GM19438 (cell line): ENCODE measurements around the gene DGKA.
A peak's percentile ranks its signal among the peaks of the same experiment; 100 is the strongest.

Experiments
- ATAC-seq: cut with Tn5 transposase; IDR thresholded peaks from one replicate; pipeline ENCODE4 v1.9.1; 2021; ENCODE audit warnings: low read depth; ENCODE audit not compliant: unreplicated experiment

DGKA gene

DNA sequence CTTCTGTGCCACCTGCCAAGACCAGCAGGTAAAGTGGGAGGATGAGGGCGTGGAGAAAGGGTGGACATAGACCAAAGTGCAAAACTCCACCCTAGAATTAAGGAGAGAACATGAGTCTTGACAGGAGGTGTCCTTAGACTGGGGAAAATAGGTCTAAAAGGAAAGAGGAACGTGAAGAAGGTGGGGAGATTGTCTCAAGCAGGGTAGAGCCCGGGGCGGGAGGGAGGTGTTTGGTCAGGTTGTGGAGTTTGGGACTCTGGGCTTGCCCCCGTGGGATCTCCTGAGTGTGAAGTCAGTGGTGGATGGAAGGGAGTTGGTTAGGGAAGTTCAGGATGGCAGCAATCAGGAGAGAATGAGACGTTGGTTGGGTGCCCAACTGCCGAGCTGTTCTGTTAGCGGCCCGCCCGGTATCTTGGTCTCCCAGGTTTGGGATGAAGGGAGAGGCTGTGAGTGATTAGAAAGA, 386 bp downstream of the DGKA start:
- ATAC-seq = no peak

DNA sequence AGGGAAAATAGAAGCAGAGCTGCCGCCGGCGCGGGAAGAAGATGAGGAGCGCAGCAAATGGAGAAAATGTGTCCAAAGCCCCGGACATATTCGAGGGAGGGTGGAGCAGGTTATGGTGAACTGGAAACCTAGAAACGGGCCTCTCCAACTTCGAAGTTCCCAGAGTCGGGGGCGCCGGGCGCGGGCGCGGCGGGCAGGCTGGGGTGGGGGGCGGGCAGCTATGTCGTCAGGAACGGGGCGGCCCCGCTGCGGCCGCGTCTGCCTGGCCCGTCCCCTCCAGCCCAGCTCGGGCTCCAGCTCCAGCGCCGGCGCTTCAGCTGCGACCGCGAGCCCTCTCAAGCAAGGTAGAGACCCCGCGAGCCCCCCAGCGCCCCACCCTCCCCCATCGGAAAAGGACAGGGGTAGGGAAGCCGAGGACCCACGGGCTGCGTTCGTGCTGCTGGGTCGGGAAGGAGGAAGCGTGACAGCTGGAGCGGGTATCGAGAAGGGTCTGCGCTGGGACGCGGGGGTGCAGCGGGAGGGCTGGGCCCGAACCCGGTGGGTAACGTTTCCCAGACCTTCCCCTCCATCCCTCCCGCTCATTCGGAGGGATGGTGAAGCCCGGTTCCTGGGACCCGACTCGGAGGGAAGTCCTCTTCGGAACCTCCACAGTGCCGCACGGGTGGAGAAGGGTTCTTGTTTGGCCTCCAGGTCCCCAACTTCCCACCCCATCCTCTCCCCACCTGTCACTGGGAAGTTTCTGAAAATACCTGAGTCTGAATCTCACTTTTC, 1.0 kb downstream of the DGKA start:
- no peak for ATAC-seq

DNA sequence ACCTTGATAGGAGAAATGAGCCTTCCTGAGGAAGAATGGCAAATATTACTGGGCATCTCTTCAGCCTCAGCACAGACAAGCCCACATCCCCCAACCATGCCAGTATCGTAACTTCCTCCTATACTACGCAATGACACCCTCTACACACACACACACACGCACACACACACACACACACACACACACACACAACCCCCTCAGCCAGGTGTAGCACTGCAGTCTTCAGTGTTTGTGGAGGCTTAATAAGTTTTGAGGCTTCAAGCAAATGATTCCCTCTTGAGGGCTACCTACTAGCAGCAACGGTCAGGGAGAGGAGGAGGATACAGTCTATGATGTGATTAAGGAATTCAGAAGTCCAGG, 1.6 kb downstream of the DGKA start:
- ATAC-seq = no peak

DNA sequence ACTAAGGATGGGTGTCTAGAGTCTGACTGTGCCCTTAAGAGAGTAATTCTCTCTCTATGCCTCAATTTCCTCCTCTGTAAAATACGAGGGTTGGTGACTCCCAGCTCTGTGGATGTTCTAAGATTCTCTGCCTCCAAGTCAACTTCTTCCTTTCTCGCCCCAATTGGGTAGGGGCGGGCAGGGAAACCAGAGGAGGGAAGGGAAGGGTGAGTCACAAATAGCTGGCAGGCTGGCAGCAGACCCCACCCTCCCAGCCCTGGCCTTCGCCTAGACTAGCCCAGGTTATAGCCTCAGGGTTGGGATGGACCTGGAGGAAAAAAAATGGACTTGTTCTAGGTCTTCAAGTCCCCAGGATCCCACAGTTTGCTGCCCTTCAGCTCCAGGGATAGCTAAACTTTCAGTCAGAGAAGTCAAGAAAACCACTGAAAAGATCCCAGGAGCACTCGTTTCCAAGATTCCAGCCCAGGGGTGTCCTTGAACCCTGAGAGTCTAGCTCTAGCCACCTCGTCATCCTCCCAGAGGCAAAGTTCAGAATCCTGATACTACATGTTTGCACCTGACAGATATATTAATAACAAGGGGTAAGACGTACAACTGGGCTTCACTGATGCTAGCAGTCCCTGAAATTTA, 2.3 kb downstream of the DGKA start:
- ATAC-seq = no peak

DNA sequence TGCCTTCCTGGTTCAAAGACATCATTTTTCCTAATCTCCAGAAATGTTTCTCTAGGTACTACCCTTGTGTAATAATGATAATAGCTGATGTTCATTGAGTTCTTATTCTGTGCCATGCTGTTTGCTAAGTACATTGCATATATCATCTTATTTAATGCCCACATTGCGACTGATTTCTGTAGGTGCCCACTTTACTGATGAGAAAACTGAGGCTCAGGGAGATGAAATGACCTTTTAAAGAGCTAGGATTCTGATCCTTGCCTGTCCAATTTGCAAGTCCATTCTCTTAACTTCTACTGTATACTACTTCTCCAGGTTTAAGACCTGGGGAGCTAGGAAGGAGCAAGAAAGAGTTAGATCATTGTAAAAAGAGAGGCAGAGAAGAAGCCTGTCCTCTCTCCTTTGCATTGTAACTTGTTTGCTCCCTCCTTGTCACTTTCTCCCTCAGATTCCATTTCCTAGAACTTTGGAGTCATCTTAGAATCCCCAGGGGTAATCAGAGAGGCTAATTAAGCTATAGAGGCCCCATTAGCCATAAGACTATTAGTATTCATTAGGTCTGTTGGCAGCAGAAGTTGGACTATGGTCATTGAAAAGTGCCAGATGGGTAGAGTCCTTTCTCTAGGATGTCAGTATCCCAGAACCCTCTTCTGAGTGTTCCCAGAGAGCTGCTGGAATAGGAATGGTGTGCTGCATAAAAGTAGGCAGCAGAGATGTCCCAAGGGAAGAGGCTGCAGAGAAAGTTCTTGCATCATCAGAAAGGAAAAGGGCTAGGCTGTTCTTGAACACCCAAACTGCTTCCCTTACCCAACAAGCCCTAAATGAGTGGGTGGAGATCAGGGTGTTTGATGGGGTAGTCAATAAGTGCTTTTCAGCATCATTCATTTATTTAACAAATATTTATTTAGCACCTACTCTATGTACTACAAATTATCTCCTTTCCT, 3.1 kb downstream of the DGKA start:
- no peak for ATAC-seq

DNA sequence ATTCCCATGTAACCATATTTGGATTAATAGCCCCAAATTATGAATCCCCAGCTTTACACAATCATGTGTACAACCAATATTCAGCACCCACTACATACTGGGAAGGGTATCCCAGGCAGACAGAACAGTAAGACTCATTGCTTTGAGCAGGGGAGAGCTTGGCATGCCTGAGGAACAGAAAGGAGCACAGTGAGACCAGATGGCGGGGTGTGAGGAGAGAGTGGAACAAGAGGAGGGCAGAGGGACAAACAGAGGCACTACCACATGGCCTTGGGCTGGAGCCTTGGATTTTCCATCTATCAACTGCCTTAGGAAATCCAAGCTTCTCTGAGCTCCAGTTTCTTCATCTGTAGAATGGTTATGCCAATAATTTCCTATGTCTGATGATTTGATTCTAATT, 3.8 kb downstream of the DGKA start:
- ATAC-seq = no peak

DNA sequence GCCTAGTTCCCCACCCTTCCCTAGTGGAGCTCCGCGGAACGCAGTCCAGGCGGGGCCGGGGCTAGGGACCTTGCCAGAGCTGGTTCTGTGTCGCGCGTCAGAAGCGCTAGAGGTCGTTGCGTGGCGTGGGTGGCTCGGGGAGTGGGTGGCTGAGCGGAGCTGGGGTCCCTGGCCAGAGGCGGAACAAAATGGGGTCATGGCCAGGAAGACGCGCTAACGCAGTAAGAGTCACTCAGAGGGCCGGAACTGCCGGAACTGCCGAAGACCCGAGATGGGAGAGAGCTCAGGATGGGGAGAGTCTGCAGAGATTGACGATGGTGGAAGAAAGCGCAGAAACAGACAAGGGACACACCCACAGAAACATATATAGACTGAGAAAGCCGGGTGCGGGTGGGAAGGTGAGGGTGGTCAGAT, 4.8 kb downstream of the DGKA start:
- no peak for ATAC-seq

DNA sequence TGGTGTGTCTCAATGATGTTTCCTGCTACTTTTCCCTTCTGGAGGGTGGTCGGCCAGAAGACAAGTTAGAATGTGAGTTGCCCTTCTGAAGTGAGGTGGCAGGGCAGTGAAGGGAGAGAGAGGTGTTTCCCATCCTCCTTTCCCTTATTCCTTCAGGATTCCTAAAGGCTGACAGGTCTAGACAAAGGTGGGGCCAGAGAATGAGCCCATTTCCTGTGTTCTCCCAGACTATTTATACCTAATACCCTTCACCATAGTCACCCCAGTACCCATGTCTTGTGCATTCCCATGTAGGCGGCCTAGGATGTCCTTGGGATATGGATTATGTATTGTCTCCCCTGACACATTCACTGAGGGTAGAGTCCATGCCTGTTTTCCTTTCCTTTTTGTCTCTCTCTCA, 7.0 kb downstream of the DGKA start:
- no peak for ATAC-seq

DNA sequence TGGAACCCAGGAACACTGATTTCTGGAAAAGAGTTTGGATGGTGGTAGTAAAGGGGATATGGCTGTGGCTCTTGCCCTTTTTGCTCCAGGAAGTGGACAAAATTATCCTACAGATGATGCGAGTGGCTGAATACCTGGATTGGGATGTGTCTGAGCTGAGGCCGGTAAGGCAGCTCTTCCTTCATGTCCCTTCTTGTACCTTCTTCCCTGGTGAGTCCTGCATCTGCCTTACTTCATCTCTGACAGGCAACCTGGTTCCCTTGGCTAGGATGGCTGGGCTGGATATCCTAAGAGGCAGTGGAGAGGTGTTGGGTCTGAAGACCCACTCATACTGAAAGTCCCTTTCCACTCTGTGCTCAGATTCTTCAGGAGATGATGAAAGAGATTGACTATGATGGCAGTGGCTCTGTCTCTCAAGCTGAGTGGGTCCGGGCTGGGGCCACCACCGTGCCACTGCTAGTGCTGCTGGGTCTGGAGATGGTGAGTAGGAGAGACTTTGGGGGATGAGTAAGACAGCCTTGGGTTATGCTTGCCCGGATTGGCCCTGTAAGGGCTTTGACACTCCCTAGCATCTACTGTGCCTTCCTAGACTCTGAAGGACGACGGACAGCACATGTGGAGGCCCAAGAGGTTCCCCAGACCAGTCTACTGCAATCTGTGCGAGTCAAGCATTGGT, 8.0 kb downstream of the DGKA start:
- no peak for ATAC-seq

DNA sequence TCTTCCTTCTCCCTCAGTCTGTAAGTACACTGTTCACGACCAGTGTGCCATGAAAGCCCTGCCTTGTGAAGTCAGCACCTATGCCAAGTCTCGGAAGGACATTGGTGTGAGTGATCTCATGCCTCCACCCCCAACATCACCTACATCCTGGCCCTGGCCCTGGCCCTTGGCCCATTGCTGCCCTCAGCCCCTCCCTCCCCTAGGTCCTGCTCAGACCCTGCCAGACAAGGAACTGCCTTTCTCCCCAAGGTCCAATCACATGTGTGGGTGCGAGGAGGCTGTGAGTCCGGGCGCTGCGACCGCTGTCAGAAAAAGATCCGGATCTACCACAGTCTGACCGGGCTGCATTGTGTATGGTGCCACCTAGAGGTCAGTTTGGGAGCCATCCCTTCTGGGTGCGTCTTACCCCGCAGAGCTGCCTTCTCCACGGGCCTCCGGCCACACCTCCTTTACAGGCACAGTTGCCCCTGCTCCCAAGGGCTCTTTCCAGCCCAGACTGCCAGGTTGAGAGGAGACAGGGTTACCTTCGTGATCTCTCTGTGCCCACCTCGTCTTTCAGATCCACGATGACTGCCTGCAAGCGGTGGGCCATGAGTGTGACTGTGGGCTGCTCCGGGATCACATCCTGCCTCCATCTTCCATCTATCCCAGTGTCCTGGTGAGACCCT, 9.2 kb downstream of the DGKA start:
- peak; percentile 94 for ATAC-seq

DNA sequence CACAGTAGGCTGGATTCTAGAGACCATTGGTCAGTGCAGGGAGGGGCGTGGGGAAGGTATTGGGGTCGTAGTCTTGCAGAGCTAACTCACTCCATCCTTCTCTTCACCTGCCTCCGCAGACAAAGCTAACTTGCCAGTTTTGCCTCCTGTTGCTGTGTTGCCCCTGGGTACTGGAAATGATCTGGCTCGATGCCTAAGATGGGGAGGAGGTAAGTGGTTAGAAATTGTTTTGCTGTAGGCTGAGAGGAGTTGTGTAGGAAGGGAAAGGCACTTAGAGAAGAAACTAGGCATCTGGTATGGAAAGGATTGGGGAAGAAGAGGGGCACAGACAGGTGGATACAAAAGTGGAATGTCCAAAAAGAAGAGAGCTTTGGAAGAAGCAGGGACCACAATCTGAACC, 11.1 kb downstream of the DGKA start:
- no peak for ATAC-seq

DNA sequence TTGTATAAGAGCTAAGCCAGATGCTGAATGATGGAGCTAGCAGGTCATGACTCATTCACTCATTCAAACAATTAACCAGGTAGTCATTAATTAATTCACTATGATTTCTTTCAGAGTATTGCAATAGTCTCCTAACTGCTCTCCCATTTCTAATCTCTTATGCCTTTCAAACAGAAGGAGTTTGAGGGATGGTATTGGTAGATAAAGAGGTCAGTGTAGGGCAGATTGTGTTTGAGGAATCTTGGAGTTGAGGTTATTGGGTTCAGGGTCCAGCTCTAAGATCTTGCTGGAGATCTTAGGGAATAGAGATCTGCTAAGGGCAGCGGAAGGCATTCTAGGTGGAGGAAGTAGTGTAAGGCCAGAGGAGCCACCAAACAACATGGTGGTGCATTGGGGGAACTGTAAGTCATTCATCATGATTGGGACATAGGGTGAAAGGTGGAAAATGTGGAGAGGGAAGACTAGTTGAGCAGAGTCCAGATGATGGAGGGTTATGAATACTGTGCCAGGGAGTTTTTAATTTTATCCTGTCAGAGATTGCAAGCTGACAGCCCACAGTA, 11.7 kb downstream of the DGKA start:
- ATAC-seq = no peak

DNA sequence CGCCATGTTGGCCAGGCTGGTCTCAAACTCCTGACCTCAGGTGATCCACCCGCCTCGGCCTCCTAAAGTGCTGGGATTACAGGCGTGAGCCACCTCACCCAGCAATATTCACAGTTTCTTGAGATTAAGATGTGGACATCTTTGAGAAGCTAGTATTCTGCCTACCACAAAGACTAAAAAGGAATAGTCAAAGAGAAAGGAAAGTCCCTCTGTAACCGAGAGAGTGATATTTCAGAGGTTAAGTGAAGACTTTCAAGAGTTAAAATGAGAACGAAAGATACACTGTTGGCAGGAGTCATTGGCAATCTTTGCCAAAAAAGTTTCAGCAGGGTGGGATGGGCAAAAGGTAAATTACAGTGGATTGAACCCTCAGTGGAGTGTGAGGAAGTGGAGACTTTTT, 15.6 kb downstream of the DGKA start:
- ATAC-seq = no peak

DNA sequence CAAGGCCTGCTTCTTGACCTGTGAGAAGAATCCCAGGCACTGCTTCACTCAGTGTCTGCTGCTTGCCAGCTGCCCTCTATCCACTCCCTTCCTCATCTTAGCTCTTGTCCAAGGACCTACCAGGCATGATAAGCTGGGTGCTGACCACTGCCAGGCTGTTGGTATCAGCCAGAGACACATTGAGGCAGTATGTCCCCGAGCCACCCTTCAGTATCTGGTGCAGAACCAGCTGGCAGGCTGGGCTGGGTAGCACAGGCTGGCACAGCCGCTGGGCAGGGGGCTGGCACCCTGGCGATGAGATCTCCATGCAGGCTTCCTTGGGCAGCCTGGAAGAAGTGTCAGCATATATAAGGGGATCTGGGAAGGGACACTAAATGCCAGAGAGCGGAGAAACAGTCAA, 24.4 kb downstream of the DGKA start:
- no peak for ATAC-seq

DNA sequence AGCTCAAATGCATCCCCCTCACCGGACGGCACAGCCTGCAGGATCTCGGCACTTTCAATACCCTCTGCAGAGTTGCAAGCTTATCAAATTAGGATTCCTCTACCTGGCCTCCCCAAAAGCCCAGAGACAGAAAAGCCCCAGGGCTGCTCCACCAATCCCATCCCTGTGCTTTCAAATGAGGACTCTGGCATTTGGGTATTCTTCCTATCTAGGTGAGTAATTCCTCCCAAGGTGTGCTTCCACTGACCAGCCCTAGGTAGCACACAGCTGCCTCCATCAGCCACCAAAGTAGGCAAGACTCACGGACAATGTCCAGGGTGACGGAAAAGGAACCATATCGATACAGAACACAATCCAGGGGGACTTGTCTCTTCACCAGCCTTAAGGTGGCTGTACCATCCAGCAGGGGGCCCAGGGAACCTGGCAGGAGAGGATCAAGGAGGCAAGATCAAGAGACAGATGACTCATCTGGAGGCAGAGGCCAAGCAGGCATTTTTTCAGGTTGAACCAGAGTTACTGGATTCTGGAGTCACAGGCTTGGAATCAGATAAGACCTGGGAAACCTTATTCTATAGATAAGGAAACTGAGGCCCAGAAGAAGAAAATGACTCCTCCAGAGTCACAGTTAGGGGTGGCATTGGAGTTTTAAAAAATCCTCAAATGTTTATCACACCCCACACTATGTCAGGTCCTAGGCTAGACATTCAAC, 25.0 kb downstream of the DGKA start:
- no peak for ATAC-seq

DNA sequence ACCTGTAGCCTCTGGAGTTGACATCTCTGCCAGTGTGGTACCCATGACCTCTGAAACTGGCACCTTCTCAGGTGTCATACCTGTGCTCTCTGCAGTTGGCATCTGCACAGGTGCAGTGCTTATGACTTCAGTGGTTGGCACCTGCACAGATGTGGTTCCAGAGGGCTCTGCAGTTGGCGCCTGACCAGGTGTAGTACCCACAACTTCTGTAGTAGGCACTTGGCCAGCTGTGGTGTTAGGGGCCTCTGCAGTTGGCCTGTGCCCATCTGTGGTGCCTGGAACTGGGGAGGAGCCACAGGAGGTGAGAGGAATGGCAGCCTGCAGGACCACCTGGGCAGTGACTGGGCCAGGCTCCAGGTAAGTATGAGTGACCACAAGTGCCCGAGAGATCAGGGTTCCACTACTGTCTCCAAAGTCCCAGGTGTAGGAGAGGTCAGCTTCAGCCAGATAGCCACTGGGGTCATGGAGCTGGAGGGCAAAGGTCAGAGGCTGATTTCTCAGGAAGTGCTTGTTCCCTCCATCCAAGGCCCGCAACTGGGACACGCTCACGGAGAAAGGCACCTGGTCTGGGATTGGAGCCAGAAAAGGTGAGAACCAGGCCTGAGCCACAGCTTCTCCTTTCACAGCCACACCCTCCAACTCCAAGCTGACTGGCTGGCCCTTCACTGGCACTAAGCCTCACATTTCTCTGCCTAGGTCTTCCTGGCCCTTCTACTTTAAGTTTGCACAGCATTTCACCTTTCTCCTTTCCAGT, 26.3 kb downstream of the DGKA start:
- no peak for ATAC-seq

DNA sequence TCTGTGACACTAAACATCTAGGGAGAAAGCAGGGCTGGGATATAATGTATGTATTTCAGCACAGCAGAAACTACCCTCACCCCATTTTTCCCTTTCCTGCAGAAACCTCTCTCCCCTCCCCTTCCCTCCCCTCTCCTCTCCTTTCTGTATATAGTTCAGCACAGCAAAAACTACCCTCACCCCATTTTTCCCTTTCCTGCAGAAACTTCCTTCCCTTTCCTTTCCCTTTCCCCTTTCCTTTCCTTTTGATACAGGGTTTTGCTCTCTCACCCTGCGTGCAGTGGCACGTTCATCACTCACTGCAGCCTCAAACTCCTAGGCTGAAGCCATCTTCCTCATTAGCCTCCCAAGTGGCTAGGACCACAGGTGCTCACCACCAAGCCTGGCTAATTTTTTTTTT, 32.8 kb downstream of the DGKA start:
- ATAC-seq = no peak

DNA sequence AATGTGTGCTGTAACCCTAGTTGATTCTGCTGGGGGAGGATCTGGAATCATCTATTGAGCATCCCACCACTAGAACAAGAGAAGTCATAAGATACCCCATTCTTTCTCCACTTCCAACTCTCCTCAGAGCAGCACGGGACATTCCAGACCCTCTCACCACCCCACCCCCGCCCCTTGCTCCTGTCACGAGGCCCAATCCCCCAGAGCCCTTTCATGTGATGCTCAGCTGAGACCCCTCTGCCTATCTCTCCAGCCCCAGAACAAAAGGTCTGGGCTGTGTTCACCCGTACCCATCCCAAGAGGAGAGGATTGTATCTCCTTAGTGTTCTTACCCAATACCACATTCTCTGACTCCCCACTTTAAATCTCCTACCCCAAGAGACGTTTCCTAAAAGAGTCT, 34.3 kb downstream of the DGKA start:
- ATAC-seq = no peak

DNA sequence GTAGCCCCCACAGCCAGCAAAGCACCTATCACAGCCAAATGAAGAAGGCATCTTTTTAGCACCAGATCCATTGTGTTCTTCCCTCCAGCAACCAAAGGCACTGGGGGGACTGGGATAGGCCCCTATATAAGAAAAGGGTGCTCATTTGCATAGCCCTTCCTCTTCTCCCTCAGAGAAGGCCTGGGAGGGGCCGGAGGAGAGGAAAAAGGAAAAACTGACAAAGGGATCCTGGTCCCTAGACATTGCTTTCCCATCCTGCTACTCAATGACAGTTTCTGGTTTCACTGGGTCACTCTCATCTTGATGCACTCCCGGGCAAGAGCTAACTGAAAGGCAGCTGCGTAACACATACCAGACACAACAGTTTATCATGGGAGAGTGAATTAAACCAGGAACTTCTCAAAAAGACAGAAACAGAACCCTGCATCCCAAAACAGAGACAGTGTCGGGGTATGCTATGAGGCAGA, 35.0 kb downstream of the DGKA start, which contains the start of gene PMEL:
PMEL (minus strand) TSS at position 102 of the 467 bp plus-strand sequence; CDS start at position 71, 31 bp downstream.
- ATAC-seq = no peak
